NCI-H2196 treated with DMSO at 0.1 percent for 48 hours (cell line): ENCODE measurements around the gene HCAR2.
"Not testable (repeated sequence)": the region's sequence is repeated elsewhere in the genome, so short reads cannot be mapped to it uniquely, and the experiment has no call there.

Experiments
- DNase-seq: peaks from one replicate; lab custom pipeline; 2025; ENCODE audit not compliant: unreplicated experiment; lab: John Stamatoyannopoulos, UW

HCAR2 gene

DNA sequence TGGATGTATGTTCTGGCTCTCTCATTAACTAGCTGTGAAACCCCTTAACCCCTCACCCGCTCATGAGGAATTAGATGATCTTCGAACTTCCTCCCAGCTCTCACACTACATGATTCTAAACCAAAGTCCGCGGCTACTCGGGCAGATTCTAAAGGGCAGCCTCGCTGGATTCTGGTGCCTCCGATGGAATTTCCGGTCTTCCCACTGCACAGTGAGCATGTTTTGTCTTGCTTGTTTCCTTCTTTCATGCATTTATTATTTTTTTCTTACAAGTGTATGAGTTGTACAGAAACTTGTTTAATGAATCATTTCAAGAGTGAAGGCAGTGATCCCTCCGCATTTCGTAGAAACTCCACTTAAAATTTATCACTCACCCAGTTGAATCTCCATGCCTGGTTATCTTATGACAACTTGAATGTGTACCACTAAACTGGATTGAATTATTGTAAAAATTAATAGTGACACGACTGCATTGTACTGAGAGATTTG is 17.9 kb upstream of the HCAR2 start:
- no peak for DNase-seq

- not testable (repeated sequence) for DNase-seq
Observed at GRCh38 chr12:122716658-122717057, 13.5 kb upstream of the HCAR2 start, which contains the start of gene HCAR3. Gene HCAR3, minus strand, starts transcription at chr12:122716811. Its CDS starts 74 bp downstream, at chr12:122716737.

- not testable (repeated sequence) for DNase-seq
Observed at GRCh38 chr12:122715211-122715610, 12.1 kb upstream of the HCAR2 start.

- DNase-seq = not testable (repeated sequence)
Observed at GRCh38 chr12:122713491-122714188, 10.5 kb upstream of the HCAR2 start.

GRCh38 chr12:122711266-122711665 is 8.1 kb upstream of the HCAR2 start:
- DNase-seq = not testable (repeated sequence)

GRCh38 chr12:122710341-122710740 is 7.2 kb upstream of the HCAR2 start:
- DNase-seq = not testable (repeated sequence)

DNA sequence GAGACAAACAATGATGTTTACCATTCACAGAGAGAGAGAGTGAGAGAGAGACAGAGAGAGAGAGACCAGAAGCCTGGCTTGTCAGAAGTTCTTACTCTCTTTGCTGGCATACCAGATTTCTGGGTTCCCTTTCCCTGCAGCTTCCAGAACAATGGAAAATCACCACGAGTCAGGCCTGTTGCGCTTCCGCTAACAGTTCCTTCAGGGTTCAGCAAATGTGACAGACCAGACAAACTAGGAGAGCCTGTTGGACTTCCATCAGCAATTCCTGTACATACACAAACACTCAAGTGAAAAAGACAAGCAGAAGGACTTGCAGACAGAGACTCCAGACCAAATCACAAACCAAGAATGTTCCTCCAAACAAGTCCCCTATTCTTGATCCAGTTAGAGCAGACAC is 6.1 kb upstream of the HCAR2 start:
- not testable (repeated sequence) for DNase-seq

- not testable (repeated sequence) for DNase-seq
Observed at GRCh38 chr12:122703841-122704240, 684 bp upstream of the HCAR2 start.

DNA sequence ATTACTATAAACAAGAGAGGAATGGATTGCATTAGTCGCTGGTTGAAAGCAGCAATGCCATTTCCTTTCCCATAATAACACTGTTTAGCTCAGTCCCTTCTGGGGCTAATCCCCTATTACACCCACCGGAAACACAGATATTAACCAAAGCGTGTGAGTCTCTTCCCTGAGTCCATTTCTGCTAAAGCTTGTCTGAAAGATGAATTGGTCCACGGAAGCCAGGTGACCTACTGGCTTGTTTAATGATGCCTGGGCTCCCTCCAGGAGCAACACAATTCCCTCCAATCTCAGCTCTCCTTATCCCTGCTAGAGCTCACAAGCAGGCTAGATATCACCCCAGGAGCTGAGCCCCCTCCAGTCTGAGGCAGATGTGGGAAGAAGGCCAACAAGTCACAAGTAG is 1.7 kb downstream of the HCAR2 start:
- DNase-seq = not testable (repeated sequence)

DNA sequence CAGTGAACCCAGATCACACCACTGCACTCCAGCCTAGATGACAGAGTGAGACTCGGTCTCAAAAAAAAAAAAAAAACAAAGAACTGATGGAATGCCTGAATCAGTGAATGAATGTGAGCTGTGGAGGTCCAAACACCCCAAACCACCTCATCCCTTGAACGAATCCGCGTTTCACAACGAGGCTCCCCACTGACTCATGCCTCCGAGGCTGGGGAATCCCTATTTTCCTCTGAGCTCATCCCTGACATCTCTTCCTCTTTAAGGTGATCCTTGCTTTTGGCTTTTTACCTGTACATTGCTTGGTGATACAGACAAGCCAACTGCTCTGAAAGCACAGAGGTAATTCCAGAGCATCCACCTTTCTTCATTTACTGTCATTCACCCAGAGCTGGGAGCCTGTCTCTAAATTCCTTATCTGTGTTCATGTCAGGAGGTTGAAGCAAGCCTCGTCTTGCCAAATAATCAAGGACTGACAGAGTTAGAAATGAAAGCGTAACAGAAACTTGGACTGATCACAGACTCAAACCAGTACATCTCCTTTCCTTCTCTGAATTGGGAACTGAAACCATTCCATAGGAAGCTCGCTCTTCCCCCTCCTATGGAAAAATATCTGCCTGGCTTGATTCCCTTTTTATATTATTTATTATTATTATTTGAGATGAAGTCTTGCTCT is 3.0 kb downstream of the HCAR2 start:
- DNase-seq = not testable (repeated sequence)

DNA sequence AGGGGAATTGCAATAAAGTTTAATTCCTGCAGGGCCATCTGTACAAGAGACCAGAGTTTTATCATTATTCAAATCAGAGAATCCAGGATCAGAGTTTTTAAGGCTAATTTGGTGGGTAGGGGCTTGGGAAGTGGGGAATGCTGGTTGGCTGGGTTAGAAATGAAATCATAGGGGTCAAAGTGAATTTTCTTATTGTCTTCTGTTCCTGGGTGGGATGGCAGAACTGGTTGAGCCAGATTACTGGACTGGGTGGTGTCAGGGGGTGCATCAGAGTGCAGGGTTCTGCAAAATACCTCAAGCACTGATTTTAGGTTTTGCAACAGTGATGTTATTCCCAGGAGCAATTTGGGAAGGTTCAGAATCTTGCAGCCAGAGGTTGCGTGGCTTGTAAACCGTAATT is 6.2 kb downstream of the HCAR2 start:
- DNase-seq = not testable (repeated sequence)

GRCh38 chr12:122691566-122691965 is 11.6 kb downstream of the HCAR2 start:
- DNase-seq = no peak

- no peak for DNase-seq
Observed at GRCh38 chr12:122688291-122688690, 14.9 kb downstream of the HCAR2 start.

- DNase-seq = no peak
Observed at GRCh38 chr12:122687086-122687485, 16.1 kb downstream of the HCAR2 start.

DNA sequence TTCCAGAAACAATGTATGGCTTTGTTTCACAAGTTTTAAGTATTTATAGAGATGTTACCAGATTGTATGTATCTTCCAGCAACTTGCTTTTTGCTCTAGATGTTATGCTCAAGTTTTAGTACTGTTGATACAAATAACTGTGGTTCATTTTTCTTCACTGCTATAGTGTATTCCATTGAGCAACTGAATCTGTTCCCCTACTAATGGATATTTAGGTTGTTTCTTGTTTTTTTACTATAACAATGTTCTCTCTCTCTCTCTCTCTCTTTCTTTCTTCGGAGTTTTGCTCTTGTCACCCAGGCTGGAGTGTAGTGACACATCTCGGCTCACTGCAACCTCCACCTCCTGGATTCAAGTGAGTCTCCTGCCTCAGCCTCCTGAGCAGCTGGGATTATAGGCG is 16.6 kb downstream of the HCAR2 start:
- no peak for DNase-seq

GRCh38 chr12:122684297-122684813 is 18.8 kb downstream of the HCAR2 start:
- DNase-seq = no peak

GRCh38 chr12:122681814-122682213 is 21.3 kb downstream of the HCAR2 start:
- DNase-seq = no peak

GRCh38 chr12:122680989-122681388 is 22.2 kb downstream of the HCAR2 start:
- DNase-seq = not testable (repeated sequence)

- not testable (repeated sequence) for DNase-seq
Observed at GRCh38 chr12:122676781-122677180, 26.4 kb downstream of the HCAR2 start.

DNA sequence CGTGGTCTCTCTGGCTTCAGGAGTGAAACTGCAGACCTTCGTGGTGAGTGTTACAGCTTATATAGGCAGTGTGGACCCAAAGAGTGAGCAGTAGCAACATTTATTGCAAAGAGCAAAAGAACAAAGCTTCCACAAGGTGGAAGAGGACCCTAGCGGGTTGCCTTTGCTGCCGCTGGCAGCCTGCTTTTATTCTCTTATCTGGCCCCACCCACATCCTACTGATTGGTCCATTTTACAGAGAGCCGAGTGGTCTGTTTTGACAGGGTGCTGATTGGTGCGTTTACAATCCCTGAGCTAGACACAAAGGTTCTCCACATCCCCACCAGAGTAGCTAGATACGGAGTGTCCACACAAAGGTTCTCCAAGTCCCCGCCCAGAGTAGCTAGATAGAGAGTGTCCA is 27.1 kb downstream of the HCAR2 start:
- DNase-seq = not testable (repeated sequence)

GRCh38 chr12:122672515-122672914 is 30.6 kb downstream of the HCAR2 start:
- no peak for DNase-seq
